Activated naive CD8-positive, alpha-beta T cell treated with anti-CD3 and anti-CD28 coated beads for 36 hours (primary cell): Measurements from ENCODE around the gene L1TD1. TPM values are rescaled to one million over a fixed set of nuclear protein-coding genes. Genes with fewer than 3 reads are reported as not detected.

Source experiments
- DNase-seq: peaks from one replicate; pipeline ENCODE4 v3.0.0; 2021
- H3K27ac Mint-ChIP-seq: one replicate; pipeline ENCODE4 v1.8.0; 2022; ENCODE audit warnings: mild to moderate bottlenecking, moderate library complexity, mixed read lengths
- H3K27me3 Mint-ChIP-seq: one replicate; pipeline ENCODE4 v1.8.0; 2022; ENCODE audit warnings: mild to moderate bottlenecking, mixed read lengths
- H3K36me3 Mint-ChIP-seq: one replicate; pipeline ENCODE4 v1.8.0; 2021; ENCODE audit warnings: mild to moderate bottlenecking, mixed read lengths
- H3K4me1 Mint-ChIP-seq: one replicate; pipeline ENCODE4 v1.8.0; 2021; ENCODE audit warnings: mixed read lengths
- H3K4me3 Mint-ChIP-seq: one replicate; pipeline ENCODE4 v1.8.0; 2022; ENCODE audit warnings: mild to moderate bottlenecking, moderate library complexity, mixed read lengths
- H3K9me3 Mint-ChIP-seq: one replicate; pipeline ENCODE4 v1.8.0; 2022; ENCODE audit warnings: mixed read lengths
- total RNA-seq, 2 experiments: library from RNA; stranded (reverse); gene quantifications; one replicate each; pipeline ENCODE4 v1.2.3, GENCODE V29; 2021

Gene L1TD1
- total RNA-seq, 2 experiments from 2014 or later, result 0.41 to 0.48 TPM

GRCh38 chr1:62221171-62221570, 26.5 kb downstream of the L1TD1 start:
- H3K27ac Mint-ChIP-seq, result no peak overlapping the region
- no peak overlapping the region for H3K4me3 Mint-ChIP-seq
- peaks cover 2% of the 10 kb centered on the region for H3K9me3 Mint-ChIP-seq
- H3K36me3 Mint-ChIP-seq, result no peaks in the 10 kb centered on the region
- no peak for DNase-seq
- H3K27me3 Mint-ChIP-seq, result no peaks in the 10 kb centered on the region
- H3K4me1 Mint-ChIP-seq, result no peaks in the 10 kb centered on the region

GRCh38 chr1:62222321-62222720, 27.7 kb downstream of the L1TD1 start:
- Mint-ChIP-seq H3K27me3 (no peaks in the 10 kb centered on the region), H3K4me3 (no peak overlapping the region), H3K9me3 (peaks cover 2% of the 10 kb centered on the region), H3K4me1 (no peaks in the 10 kb centered on the region), H3K36me3 (no peaks in the 10 kb centered on the region), H3K27ac (no peak overlapping the region)
- DNase-seq, result no peak

- H3K4me3 Mint-ChIP-seq, result no peak overlapping the region
- H3K27me3 Mint-ChIP-seq, result no peaks in the 10 kb centered on the region
- no peaks in the 10 kb centered on the region for H3K4me1 Mint-ChIP-seq
- H3K36me3 Mint-ChIP-seq, result no peaks in the 10 kb centered on the region
- no peaks in the 10 kb centered on the region for H3K9me3 Mint-ChIP-seq
- no peak overlapping the region for H3K27ac Mint-ChIP-seq
- no peak for DNase-seq
Observed at GRCh38 chr1:62224182-62224581, 29.5 kb downstream of the L1TD1 start.

GRCh38 chr1:62227496-62227895, 32.8 kb downstream of the L1TD1 start:
- Mint-ChIP-seq H3K27me3 (no peaks in the 10 kb centered on the region), H3K36me3 (no peaks in the 10 kb centered on the region), H3K4me1 (no peaks in the 10 kb centered on the region), H3K4me3 (no peak overlapping the region), H3K27ac (no peak overlapping the region), H3K9me3 (no peaks in the 10 kb centered on the region)
- DNase-seq, result no peak

- no peaks in the 10 kb centered on the region for H3K36me3 Mint-ChIP-seq
- DNase-seq, result no peak
- H3K4me1 Mint-ChIP-seq, result no peaks in the 10 kb centered on the region
- no peak overlapping the region for H3K27ac Mint-ChIP-seq
- no peaks in the 10 kb centered on the region for H3K9me3 Mint-ChIP-seq
- H3K27me3 Mint-ChIP-seq, result no peaks in the 10 kb centered on the region
- H3K4me3 Mint-ChIP-seq, result no peak overlapping the region
Observed at GRCh38 chr1:62228136-62228882, 33.7 kb downstream of the L1TD1 start.

- Mint-ChIP-seq H3K9me3 (no peaks in the 10 kb centered on the region), H3K27me3 (no peaks in the 10 kb centered on the region)
Observed at GRCh38 chr1:62228883-62229187, 34.2 kb downstream of the L1TD1 start.

GRCh38 chr1:62229468-62229867, 34.8 kb downstream of the L1TD1 start:
- Mint-ChIP-seq H3K4me3 (no peak overlapping the region), H3K27ac (no peak overlapping the region), H3K27me3 (no peaks in the 10 kb centered on the region), H3K4me1 (no peaks in the 10 kb centered on the region), H3K36me3 (no peaks in the 10 kb centered on the region), H3K9me3 (no peaks in the 10 kb centered on the region)
- no peak for DNase-seq

More at GRCh38 chr1:62228883-62229187, 34.2 kb downstream of the L1TD1 start:
- Mint-ChIP-seq H3K36me3 (no peaks in the 10 kb centered on the region), H3K27ac (no peak overlapping the region), H3K4me3 (no peak overlapping the region), H3K4me1 (no peaks in the 10 kb centered on the region)
- no peak for DNase-seq

- no peaks in the 10 kb centered on the region for H3K36me3 Mint-ChIP-seq
- no peaks in the 10 kb centered on the region for H3K9me3 Mint-ChIP-seq
- H3K27me3 Mint-ChIP-seq, result no peaks in the 10 kb centered on the region
- H3K4me1 Mint-ChIP-seq, result no peaks in the 10 kb centered on the region
- no peak overlapping the region for H3K4me3 Mint-ChIP-seq
- DNase-seq, result no peak
- H3K27ac Mint-ChIP-seq, result no peak overlapping the region
Observed at GRCh38 chr1:62229932-62230331, 35.3 kb downstream of the L1TD1 start.

GRCh38 chr1:62230718-62231117, 36.1 kb downstream of the L1TD1 start:
- Mint-ChIP-seq H3K9me3 (no peaks in the 10 kb centered on the region), H3K27me3 (no peaks in the 10 kb centered on the region), H3K4me3 (no peak overlapping the region), H3K36me3 (no peaks in the 10 kb centered on the region), H3K4me1 (no peaks in the 10 kb centered on the region), H3K27ac (no peak overlapping the region)
- no peak for DNase-seq

GRCh38 chr1:62232871-62233278, 38.2 kb downstream of the L1TD1 start:
- Mint-ChIP-seq H3K36me3 (no peaks in the 10 kb centered on the region), H3K27ac (no peak overlapping the region), H3K4me1 (no peaks in the 10 kb centered on the region), H3K4me3 (no peak overlapping the region), H3K27me3 (no peaks in the 10 kb centered on the region), H3K9me3 (no peaks in the 10 kb centered on the region)
- no peak for DNase-seq

- DNase-seq, result no peak
- Mint-ChIP-seq H3K27ac (no peak overlapping the region), H3K4me1 (no peaks in the 10 kb centered on the region)
Observed at GRCh38 chr1:62233926-62234450, 39.3 kb downstream of the L1TD1 start.

GRCh38 chr1:62234688-62235087, 40.0 kb downstream of the L1TD1 start:
- H3K27ac Mint-ChIP-seq, result no peak overlapping the region
- peaks cover 2% of the 10 kb centered on the region for H3K9me3 Mint-ChIP-seq
- H3K4me1 Mint-ChIP-seq, result no peaks in the 10 kb centered on the region
- no peak for DNase-seq
- no peaks in the 10 kb centered on the region for H3K36me3 Mint-ChIP-seq
- no peaks in the 10 kb centered on the region for H3K27me3 Mint-ChIP-seq
- H3K4me3 Mint-ChIP-seq, result no peak overlapping the region

More at GRCh38 chr1:62233926-62234450, 39.3 kb downstream of the L1TD1 start:
- Mint-ChIP-seq H3K36me3 (no peaks in the 10 kb centered on the region), H3K4me3 (no peak overlapping the region), H3K27me3 (no peaks in the 10 kb centered on the region), H3K9me3 (no peaks in the 10 kb centered on the region)

GRCh38 chr1:62235576-62235975, 40.9 kb downstream of the L1TD1 start:
- no peaks in the 10 kb centered on the region for H3K36me3 Mint-ChIP-seq
- peaks cover 2% of the 10 kb centered on the region for H3K9me3 Mint-ChIP-seq
- no peak overlapping the region for H3K27ac Mint-ChIP-seq
- no peaks in the 10 kb centered on the region for H3K4me1 Mint-ChIP-seq
- no peak overlapping the region for H3K4me3 Mint-ChIP-seq
- no peaks in the 10 kb centered on the region for H3K27me3 Mint-ChIP-seq
- DNase-seq, result no peak

- Mint-ChIP-seq H3K27ac (no peak overlapping the region), H3K27me3 (no peaks in the 10 kb centered on the region), H3K9me3 (peaks cover 2% of the 10 kb centered on the region), H3K4me3 (no peak overlapping the region), H3K4me1 (no peaks in the 10 kb centered on the region), H3K36me3 (no peaks in the 10 kb centered on the region)
- DNase-seq, result no peak
Observed at GRCh38 chr1:62237361-62237760, 42.7 kb downstream of the L1TD1 start.

- Mint-ChIP-seq H3K27me3 (no peaks in the 10 kb centered on the region), H3K4me1 (no peaks in the 10 kb centered on the region), H3K27ac (no peak overlapping the region), H3K36me3 (no peaks in the 10 kb centered on the region), H3K9me3 (peaks cover 2% of the 10 kb centered on the region), H3K4me3 (no peak overlapping the region)
- DNase-seq, result no peak
Observed at GRCh38 chr1:62237950-62238374, 43.3 kb downstream of the L1TD1 start.

- H3K27me3 Mint-ChIP-seq, result no peaks in the 10 kb centered on the region
- no peak for DNase-seq
- H3K4me3 Mint-ChIP-seq, result no peak overlapping the region
- H3K9me3 Mint-ChIP-seq, result peaks cover 2% of the 10 kb centered on the region
- no peaks in the 10 kb centered on the region for H3K36me3 Mint-ChIP-seq
- no peak overlapping the region for H3K27ac Mint-ChIP-seq
- no peaks in the 10 kb centered on the region for H3K4me1 Mint-ChIP-seq
Observed at GRCh38 chr1:62238507-62238906, 43.9 kb downstream of the L1TD1 start.
